GM12874 (cell line): ENCODE measurements around the gene BST1.

ENCODE experiments used
- CTCF ChIP-seq: IDR thresholded peaks from 2 replicates; pipeline ENCODE4 v1.5.1; 2011; ENCODE audit warnings: low read depth, mild to moderate bottlenecking, control low read depth, low read length, moderate library complexity; ENCODE audit not compliant: insufficient read depth

The BST1 gene

GRCh38 chr4:15777697-15778288, 74.9 kb downstream of the BST1 start:
- TF ChIP-seq CTCF = no peak

- no peak for TF ChIP-seq CTCF
These were observed 75.7 kb downstream of the BST1 start, which contains the start of gene CD38 for GRCh38 chr4:15778289-15779241. TSS of gene CD38 (plus strand) at chr4:15778328. CDS start at chr4:15778415, 87 bp downstream.

GRCh38 chr4:15779306-15779705, 76.4 kb downstream of the BST1 start:
- TF ChIP-seq CTCF = no peak

GRCh38 chr4:15779809-15780208, 76.9 kb downstream of the BST1 start:
- TF ChIP-seq CTCF = no peak

GRCh38 chr4:15781427-15782095, 78.7 kb downstream of the BST1 start:
- TF ChIP-seq CTCF = no peak
